GM12864 (cell line): Measurements from ENCODE around the gene LRFN2.

ENCODE experiments used
- DNase-seq: peaks from one replicate; pipeline ENCODE4 v3.0.0-alpha.2; 2011; ENCODE audit warnings: low read depth
- H3K4me3 ChIP-seq: 2 replicates; pipeline ENCODE4 v1.5.1; 2011; ENCODE audit warnings: mild to moderate bottlenecking, low read depth, low read length, control low read depth
- TF ChIP-seq, protein P1 (sequence below): IDR thresholded peaks from 2 replicates; pipeline ENCODE4 v1.5.1; 2011; ENCODE audit warnings: low read depth, mild to moderate bottlenecking, moderate library complexity, low read length, control low read depth, inconsistent platforms; ENCODE audit errors: missing control alignments

LRFN2 gene

DNA sequence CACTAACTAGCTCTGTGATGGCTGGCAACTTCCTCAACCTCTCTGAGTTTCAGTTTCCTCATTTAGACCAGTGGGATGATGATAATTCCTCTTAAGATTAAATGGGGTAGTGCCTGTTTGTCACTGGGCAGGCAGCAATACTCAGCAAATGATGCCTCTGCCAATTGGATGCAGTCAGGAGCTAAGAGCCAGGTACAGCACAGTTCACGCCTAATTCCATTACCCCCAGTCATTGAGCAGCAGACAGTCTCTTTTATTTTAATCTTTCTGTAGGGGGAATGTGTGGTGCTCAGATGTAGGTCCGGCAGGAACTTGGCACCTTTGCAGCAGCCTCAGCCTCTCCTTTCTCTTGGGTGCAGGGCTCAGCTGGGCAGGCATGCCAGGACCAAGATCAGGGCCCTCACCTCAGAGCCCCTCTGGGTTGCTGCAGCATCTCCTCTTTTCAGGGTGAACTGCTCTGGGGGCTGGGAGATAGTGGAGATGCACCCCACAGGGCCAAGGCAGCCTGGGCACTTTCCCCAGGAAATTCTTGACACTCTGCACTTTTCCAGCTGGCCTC lies 243.8 kb downstream of the LRFN2 start:
- TF ChIP-seq, protein P1, sequence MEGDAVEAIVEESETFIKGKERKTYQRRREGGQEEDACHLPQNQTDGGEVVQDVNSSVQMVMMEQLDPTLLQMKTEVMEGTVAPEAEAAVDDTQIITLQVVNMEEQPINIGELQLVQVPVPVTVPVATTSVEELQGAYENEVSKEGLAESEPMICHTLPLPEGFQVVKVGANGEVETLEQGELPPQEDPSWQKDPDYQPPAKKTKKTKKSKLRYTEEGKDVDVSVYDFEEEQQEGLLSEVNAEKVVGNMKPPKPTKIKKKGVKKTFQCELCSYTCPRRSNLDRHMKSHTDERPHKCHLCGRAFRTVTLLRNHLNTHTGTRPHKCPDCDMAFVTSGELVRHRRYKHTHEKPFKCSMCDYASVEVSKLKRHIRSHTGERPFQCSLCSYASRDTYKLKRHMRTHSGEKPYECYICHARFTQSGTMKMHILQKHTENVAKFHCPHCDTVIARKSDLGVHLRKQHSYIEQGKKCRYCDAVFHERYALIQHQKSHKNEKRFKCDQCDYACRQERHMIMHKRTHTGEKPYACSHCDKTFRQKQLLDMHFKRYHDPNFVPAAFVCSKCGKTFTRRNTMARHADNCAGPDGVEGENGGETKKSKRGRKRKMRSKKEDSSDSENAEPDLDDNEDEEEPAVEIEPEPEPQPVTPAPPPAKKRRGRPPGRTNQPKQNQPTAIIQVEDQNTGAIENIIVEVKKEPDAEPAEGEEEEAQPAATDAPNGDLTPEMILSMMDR: no peak
- no peak for DNase-seq
- no peak overlapping the region for H3K4me3 ChIP-seq

DNA sequence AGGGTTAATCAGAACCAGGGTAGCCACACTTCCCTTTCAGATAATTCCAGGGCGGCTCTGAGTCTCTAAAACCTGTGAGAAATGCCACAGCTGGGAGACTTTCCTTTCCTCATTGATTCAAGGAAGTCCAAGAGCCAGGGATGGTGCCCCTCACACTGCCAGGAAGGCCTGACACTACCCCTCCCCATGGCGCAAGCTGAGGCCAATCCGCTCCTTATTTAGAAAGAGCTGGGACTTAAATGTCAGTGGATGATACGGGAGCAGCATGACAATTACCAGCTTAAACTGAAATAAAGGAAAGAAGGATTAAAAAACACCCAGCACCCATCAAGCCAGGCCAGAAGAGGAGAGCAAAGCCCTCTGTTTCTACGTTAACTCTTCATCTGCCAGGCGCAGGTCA lies 244.4 kb downstream of the LRFN2 start:
- no peak overlapping the region for H3K4me3 ChIP-seq
- TF ChIP-seq, protein P1: no peak
- DNase-seq: no peak

DNA sequence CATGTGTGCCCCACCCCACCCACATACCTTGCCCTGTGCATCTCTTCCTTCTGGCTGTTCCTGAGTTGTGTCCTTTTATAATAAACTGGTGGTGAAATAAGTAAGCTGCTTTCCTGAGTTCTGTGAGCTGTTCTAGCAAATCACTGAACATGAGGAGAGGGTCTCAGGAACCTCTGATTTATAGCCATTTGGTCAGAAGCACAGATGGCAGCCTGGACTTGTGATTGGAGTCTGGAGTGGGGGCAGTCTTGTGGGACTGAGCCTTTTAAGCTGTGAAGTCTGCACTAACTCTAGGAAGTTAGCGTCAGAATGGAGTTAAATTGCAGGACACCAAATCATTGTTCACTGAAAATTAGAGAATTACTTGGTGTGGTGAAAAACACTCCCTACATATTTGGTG lies 245.4 kb downstream of the LRFN2 start:
- TF ChIP-seq, protein P1: no peak

More for the DNA sequence above, 245.4 kb downstream of the LRFN2 start:
- no peak overlapping the region for H3K4me3 ChIP-seq
- DNase-seq: no peak
